Measurements from ENCODE around the gene PTPRO. TPM values are rescaled to one million over a fixed set of nuclear protein-coding genes. Genes with fewer than 3 reads are reported as not detected.

The PTPRO gene
- total RNA-seq, 1 donor: 3.1 TPM

- DNase-seq (ENCODE audit: low read depth): peak; percentile 84
- H3K4me3 ChIP-seq (ENCODE audit: low read depth, low read length): no peak overlapping the region
- peak; percentile 73 for TF ChIP-seq CTCF (IDR thresholded peaks at IDR 0.05; ENCODE audit: insufficient read depth, low read length)
Measured at GRCh38 chr12:15532364-15532977, 210.2 kb downstream of the PTPRO start.

- TF ChIP-seq CTCF (IDR thresholded peaks at IDR 0.05; ENCODE audit: insufficient read depth, low read length): no peak
- DNase-seq (ENCODE audit: low read depth): peak; percentile 38
- no peak overlapping the region for H3K4me3 ChIP-seq (ENCODE audit: low read depth, low read length)
Measured at GRCh38 chr12:15534322-15534721, 212.0 kb downstream of the PTPRO start.

- peak; percentile 48 for DNase-seq (ENCODE audit: low read depth)
- TF ChIP-seq CTCF (IDR thresholded peaks at IDR 0.05; ENCODE audit: insufficient read depth, low read length): no peak
- no peak overlapping the region for H3K4me3 ChIP-seq (ENCODE audit: low read depth, low read length)
Measured at GRCh38 chr12:15534874-15535273, 212.6 kb downstream of the PTPRO start.

GRCh38 chr12:15535352-15535781, 213.1 kb downstream of the PTPRO start:
- no peak for TF ChIP-seq CTCF (IDR thresholded peaks at IDR 0.05; ENCODE audit: insufficient read depth, low read length)
- no peak overlapping the region for H3K4me3 ChIP-seq (ENCODE audit: low read depth, low read length)
- peak; percentile 47 for DNase-seq (ENCODE audit: low read depth)

GRCh38 chr12:15536446-15536845, 214.1 kb downstream of the PTPRO start:
- H3K4me3 ChIP-seq (ENCODE audit: low read depth, low read length): no peak overlapping the region
- TF ChIP-seq CTCF (IDR thresholded peaks at IDR 0.05; ENCODE audit: insufficient read depth, low read length): no peak
- DNase-seq (ENCODE audit: low read depth): no peak

- no peak for TF ChIP-seq CTCF (IDR thresholded peaks at IDR 0.05; ENCODE audit: insufficient read depth, low read length)
- no peak overlapping the region for H3K4me3 ChIP-seq (ENCODE audit: low read depth, low read length)
- DNase-seq (ENCODE audit: low read depth): peak; percentile 42
Measured at GRCh38 chr12:15538881-15539280, 216.6 kb downstream of the PTPRO start.

- DNase-seq (ENCODE audit: low read depth): no peak
- no peak for TF ChIP-seq CTCF (IDR thresholded peaks at IDR 0.05; ENCODE audit: insufficient read depth, low read length)
Measured at GRCh38 chr12:15540005-15540404, 217.7 kb downstream of the PTPRO start.

More at GRCh38 chr12:15540005-15540404, 217.7 kb downstream of the PTPRO start:
- no peak overlapping the region for H3K4me3 ChIP-seq (ENCODE audit: low read depth, low read length)

Measured in fibroblast of the aortic adventitia (primary cell).